PC-9 (cell line): ENCODE data around the gene NRXN2. TPM values are rescaled to one million over a fixed set of nuclear protein-coding genes. Genes with fewer than 3 reads are reported as not detected.

Source experiments
- BruUV-seq: library from RNA; stranded (reverse); fragments of 400-500 nt; replicated peaks from 2 replicates; lab custom pipeline; 2021; lab: Mats Ljungman, UMichigan
- CTCF ChIA-PET: fragments of 300-600 bp; sonication (Branson Sonifier 250); formaldehyde crosslinking; loops from one replicate; lab custom pipeline; 2022; ENCODE audit warnings: antibody characterized with exemption; lab: Charles Lee
- POLR2A ChIA-PET: fragments of 300-600 bp; sonication (Branson Sonifier 250); formaldehyde crosslinking; loops from one replicate; lab custom pipeline; 2022; ENCODE audit warnings: antibody characterized with exemption; ENCODE audit not compliant: unreplicated experiment; lab: Charles Lee
- DNase-seq, 2 experiments: peaks; one replicate each; pipeline versions ENCODE4 v3.0.0 to v3.0.0-alpha.2; 2015 to 2022; ENCODE audit warnings: mixed read lengths in 1 of 2
- H2AFZ ChIP-seq: fragments of 200-600 bp; sonication (generic); 2 replicates; pipeline ENCODE4 v1.8.1; 2017; ENCODE audit warnings: antibody characterized with exemption
- H3F3A ChIP-seq: fragments of 200-600 bp; sonication (generic); 2 replicates; pipeline ENCODE4 v1.8.1; 2017; ENCODE audit warnings: antibody characterized with exemption, mild to moderate bottlenecking, low read depth; ENCODE audit not compliant: insufficient read depth
- H3K27ac ChIP-seq: fragments of 200-600 bp; sonication (generic); 2 replicates; pipeline ENCODE4 v1.6.1; 2016; ENCODE audit warnings: mixed run types
- H3K27me3 ChIP-seq: fragments of 200-600 bp; sonication (generic); 2 replicates; pipeline ENCODE4 v1.6.1; 2016; ENCODE audit warnings: low read depth, mixed run types; ENCODE audit not compliant: insufficient read depth
- H3K36me3 ChIP-seq: fragments of 200-600 bp; sonication (generic); 2 replicates; pipeline ENCODE4 v1.6.1; 2016; ENCODE audit warnings: low read depth, mixed run types
- H3K4me1 ChIP-seq: fragments of 200-600 bp; sonication (generic); replicated peaks from 2 replicates; pipeline ENCODE4 v1.6.1; 2016; ENCODE audit warnings: mixed run types; ENCODE audit not compliant: insufficient read depth
- H3K4me2 ChIP-seq: fragments of 200-600 bp; sonication (generic); 2 replicates; pipeline ENCODE4 v1.6.1; 2017; ENCODE audit warnings: mixed run types
- H3K4me3 ChIP-seq: fragments of 200-600 bp; sonication (generic); 2 replicates; pipeline ENCODE4 v1.6.1; 2016; ENCODE audit warnings: mixed run types
- H3K79me2 ChIP-seq: fragments of 200-600 bp; sonication (generic); 2 replicates; pipeline ENCODE4 v1.6.1; 2017; ENCODE audit warnings: low read depth, mixed run types
- H3K9me2 ChIP-seq: fragments of 200-600 bp; sonication (generic); 2 replicates; pipeline ENCODE4 v1.8.1; 2017; ENCODE audit warnings: mild to moderate bottlenecking; ENCODE audit not compliant: insufficient read depth
- H3K9me3 ChIP-seq: fragments of 200-600 bp; sonication (generic); 2 replicates; pipeline ENCODE4 v1.8.1; 2016; ENCODE audit warnings: low read depth; ENCODE audit not compliant: insufficient read depth
- H4K20me1 ChIP-seq: fragments of 200-600 bp; sonication (generic); 2 replicates; pipeline ENCODE4 v1.8.1; 2017; ENCODE audit not compliant: insufficient read depth
- EZH2 ChIP-seq: fragments of 200-600 bp; sonication (generic); IDR thresholded peaks from 2 replicates; pipeline ENCODE4 v1.8.0; 2017; ENCODE audit warnings: antibody characterized with exemption, low read depth
- intact Hi-C: fragments of 100-400 bp; cut with micrococcal nuclease; formaldehyde crosslinking; loops from one replicate; pipeline ENCODE4 v1.10.0; 2022; ENCODE audit not compliant: unreplicated experiment
- total RNA-seq: library from RNA; stranded (reverse); gene quantifications from 2 replicates; pipeline ENCODE4 v1.2.3, GENCODE V29; 2021
- TF ChIP-seq, protein P1 (sequence below): fragments of 200-600 bp; sonication (generic); conservative IDR thresholded peaks from 2 replicates; pipeline ENCODE4 v1.6.1; 2017; ENCODE audit warnings: mixed run types, antibody characterized with exemption, mild to moderate bottlenecking, moderate library complexity

Gene NRXN2
- total RNA-seq, 1 experiment from 2014 or later, result not detected

DNA sequence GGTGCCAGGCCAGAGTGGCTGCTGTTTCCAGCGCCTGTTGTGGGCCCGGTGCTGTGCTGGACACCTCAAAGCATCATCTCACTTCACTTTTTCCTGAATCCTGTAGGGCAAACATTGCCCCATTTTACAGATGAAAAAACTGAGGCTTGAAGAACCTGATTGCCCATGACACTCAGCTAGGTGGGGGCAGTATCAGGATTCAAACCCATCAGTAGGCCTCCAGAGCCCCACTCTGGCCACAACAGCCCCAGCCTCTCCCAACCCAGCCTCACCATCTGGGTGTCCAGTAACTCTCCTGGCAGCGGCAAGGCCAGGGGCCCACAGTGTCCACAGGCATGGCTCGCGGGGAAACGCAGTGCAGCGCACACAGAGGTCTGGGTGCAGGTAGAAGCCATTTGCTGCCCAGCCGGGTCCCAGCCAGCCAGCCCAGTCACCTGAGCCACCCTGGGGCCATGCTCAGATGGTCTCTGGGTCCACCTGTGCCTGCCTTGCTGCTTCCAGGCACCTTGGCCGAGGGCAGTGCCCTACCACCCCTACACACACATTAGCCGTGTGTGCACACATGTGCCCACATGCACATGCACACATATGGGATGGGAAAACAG lies 120.4 kb downstream of the NRXN2 start:
- H3K9me3 ChIP-seq, result no peaks in the 10 kb centered on the region
- H3K79me2 ChIP-seq, result no peaks in the 10 kb centered on the region
- H3K4me2 ChIP-seq, result no peak overlapping the region
- no TSS peak for BruUV-seq
- no peaks in the 10 kb centered on the region for H3K4me1 ChIP-seq
- POLR2A ChIA-PET, result no interaction called here
- H4K20me1 ChIP-seq, result no peaks in the 10 kb centered on the region; the same call in 1 of the 2 replicates
- H3K27ac ChIP-seq, result no peak overlapping the region
- intact Hi-C loops, result no loop called here
- no peak for DNase-seq
- TF ChIP-seq, protein P1, sequence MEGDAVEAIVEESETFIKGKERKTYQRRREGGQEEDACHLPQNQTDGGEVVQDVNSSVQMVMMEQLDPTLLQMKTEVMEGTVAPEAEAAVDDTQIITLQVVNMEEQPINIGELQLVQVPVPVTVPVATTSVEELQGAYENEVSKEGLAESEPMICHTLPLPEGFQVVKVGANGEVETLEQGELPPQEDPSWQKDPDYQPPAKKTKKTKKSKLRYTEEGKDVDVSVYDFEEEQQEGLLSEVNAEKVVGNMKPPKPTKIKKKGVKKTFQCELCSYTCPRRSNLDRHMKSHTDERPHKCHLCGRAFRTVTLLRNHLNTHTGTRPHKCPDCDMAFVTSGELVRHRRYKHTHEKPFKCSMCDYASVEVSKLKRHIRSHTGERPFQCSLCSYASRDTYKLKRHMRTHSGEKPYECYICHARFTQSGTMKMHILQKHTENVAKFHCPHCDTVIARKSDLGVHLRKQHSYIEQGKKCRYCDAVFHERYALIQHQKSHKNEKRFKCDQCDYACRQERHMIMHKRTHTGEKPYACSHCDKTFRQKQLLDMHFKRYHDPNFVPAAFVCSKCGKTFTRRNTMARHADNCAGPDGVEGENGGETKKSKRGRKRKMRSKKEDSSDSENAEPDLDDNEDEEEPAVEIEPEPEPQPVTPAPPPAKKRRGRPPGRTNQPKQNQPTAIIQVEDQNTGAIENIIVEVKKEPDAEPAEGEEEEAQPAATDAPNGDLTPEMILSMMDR, result no peak
- TF ChIP-seq EZH2, result no peak
- no peaks in the 10 kb centered on the region for H3K9me2 ChIP-seq
- H2AFZ ChIP-seq, result no peak overlapping the region
- H3K27me3 ChIP-seq, result peaks cover 74% of the 10 kb centered on the region
- CTCF ChIA-PET, result interaction anchor here (0.6 kb wide), 1 partner anchor 116 kb away, joined by 3 read pairs; no protein-coding TSS in a partner anchor
- H3K4me3 ChIP-seq, result no peak overlapping the region
- no peaks in the 10 kb centered on the region for H3K36me3 ChIP-seq
- no peaks in the 10 kb centered on the region for H3F3A ChIP-seq

GRCh38 chr11:64601605-64602465 lies 121.2 kb downstream of the NRXN2 start:
- CTCF ChIA-PET, result no interaction called here

More at GRCh38 chr11:64601605-64602465, 121.2 kb downstream of the NRXN2 start:
- no peaks in the 10 kb centered on the region for H3K9me3 ChIP-seq
- DNase-seq, result no peak
- H3K9me2 ChIP-seq, result no peaks in the 10 kb centered on the region
- no peaks in the 10 kb centered on the region for H3K36me3 ChIP-seq
- POLR2A ChIA-PET, result interaction anchor here (0.6 kb wide), 1 partner anchor 17 kb away, joined by 3 read pairs; no protein-coding TSS in a partner anchor
- H3K4me3 ChIP-seq, result no peak overlapping the region
- intact Hi-C loops, result no loop called here
- H2AFZ ChIP-seq, result no peak overlapping the region
- no peak overlapping the region for H3K4me2 ChIP-seq
- H3K79me2 ChIP-seq, result no peaks in the 10 kb centered on the region
- H3K27ac ChIP-seq, result no peak overlapping the region
- H3F3A ChIP-seq, result no peaks in the 10 kb centered on the region
- H3K27me3 ChIP-seq, result peaks cover 74% of the 10 kb centered on the region
- H4K20me1 ChIP-seq, result no peaks in the 10 kb centered on the region; the same call in 1 of the 2 replicates
- BruUV-seq, result no TSS peak
- H3K4me1 ChIP-seq, result no peaks in the 10 kb centered on the region
- TF ChIP-seq, protein P1, result no peak
- TF ChIP-seq EZH2, result no peak
